Neural cell (in vitro differentiated cells): ENCODE measurements around the gene SLC38A3. TPM values are rescaled to one million over a fixed set of nuclear protein-coding genes. Genes with fewer than 3 reads are reported as not detected.
A peak's percentile ranks its signal among the peaks of the same experiment; 100 is the strongest.

Source experiments
- H2AFZ ChIP-seq: fragments of 200-600, 300-800 bp; sonication (generic), shearing (Covaris generic); 2 replicates; pipeline ENCODE4 v1.6.0; 2014; ENCODE audit warnings: low read depth, mild to moderate bottlenecking, antibody characterized with exemption, low read length, moderate library complexity
- H3F3A ChIP-seq: fragments of 200-600 bp; shearing (Covaris generic); 2 replicates; pipeline ENCODE4 v1.6.1; 2016; ENCODE audit warnings: mild to moderate bottlenecking, moderate library complexity, mixed read lengths, antibody characterized with exemption, low read length; ENCODE audit not compliant: insufficient read depth, poor library complexity, severe bottlenecking
- H3K27ac ChIP-seq: fragments of 200-600, 300-800 bp; sonication (generic), shearing (Covaris generic); 2 replicates; pipeline ENCODE4 v1.5.1; 2014; ENCODE audit warnings: mild to moderate bottlenecking, low read length, moderate library complexity
- H3K27me3 ChIP-seq: fragments of 300-800, 200-600 bp; sonication (generic), shearing (Covaris generic); 2 replicates; pipeline ENCODE4 v1.6.0; 2014; ENCODE audit warnings: mild to moderate bottlenecking, low read depth, low read length, moderate library complexity; ENCODE audit not compliant: insufficient read depth
- H3K36me3 ChIP-seq: fragments of 300-800, 200-600 bp; sonication (generic), shearing (Covaris generic); 2 replicates; pipeline ENCODE4 v1.5.1; 2014; ENCODE audit warnings: mild to moderate bottlenecking, antibody characterized with exemption, low read length, moderate library complexity; ENCODE audit not compliant: insufficient read depth
- H3K4me2 ChIP-seq: fragments of 300-800, 200-600 bp; sonication (generic), shearing (Covaris generic); 2 replicates; pipeline ENCODE4 v1.6.0; 2014; ENCODE audit warnings: mild to moderate bottlenecking, low read length
- H3K4me3 ChIP-seq: fragments of 300-800, 200-600 bp; sonication (generic), shearing (Covaris generic); 2 replicates; pipeline ENCODE4 v1.5.1; 2014; ENCODE audit warnings: mild to moderate bottlenecking, low read length, moderate library complexity
- H3K79me2 ChIP-seq: fragments of 200-600 bp; shearing (Covaris generic); replicated peaks from 2 replicates; pipeline ENCODE4 v1.6.0; 2014; ENCODE audit warnings: mild to moderate bottlenecking, low read length, moderate library complexity; ENCODE audit not compliant: insufficient read depth
- H3K9ac ChIP-seq: fragments of 300-800, 200-600 bp; sonication (generic), shearing (Covaris generic); 2 replicates; pipeline ENCODE4 v1.6.1; 2016; ENCODE audit warnings: mild to moderate bottlenecking, low read length, mixed read lengths
- H3K9me2 ChIP-seq: fragments of 200-600 bp; shearing (Covaris generic); 2 replicates; pipeline ENCODE4 v1.6.1; 2016; ENCODE audit warnings: mild to moderate bottlenecking, low read length, mixed read lengths; ENCODE audit not compliant: insufficient read depth
- H3K9me3 ChIP-seq: fragments of 200-600, 300-800 bp; sonication (generic), shearing (Covaris generic); 2 replicates; pipeline ENCODE4 v1.6.1; 2016; ENCODE audit warnings: mild to moderate bottlenecking, mixed run types, low read length, moderate library complexity, mixed read lengths
- H4K20me1 ChIP-seq: fragments of 200-600 bp; shearing (Covaris generic); 2 replicates; pipeline ENCODE4 v1.6.1; 2016; ENCODE audit warnings: mild to moderate bottlenecking, mixed run types; ENCODE audit not compliant: insufficient read depth
- CTCF ChIP-seq: fragments of 450-650 bp; IDR thresholded peaks from 2 replicates; pipeline ENCODE4 v1.5.1; 2014; ENCODE audit warnings: antibody characterized with exemption, mild to moderate bottlenecking, moderate library complexity; ENCODE audit not compliant: poor library complexity, severe bottlenecking
- EP300 ChIP-seq: fragments of 450-650 bp; conservative IDR thresholded peaks from 2 replicates; pipeline ENCODE4 v1.6.1; 2014; ENCODE audit warnings: antibody characterized with exemption, mild to moderate bottlenecking, moderate library complexity; ENCODE audit not compliant: poor library complexity, severe bottlenecking
- EZH2 ChIP-seq: fragments of 200-600, 300-800 bp; shearing (Covaris generic), sonication (generic); IDR thresholded peaks from 2 replicates; pipeline ENCODE4 v1.6.1; 2014; ENCODE audit warnings: antibody characterized with exemption, low read length, borderline replicate concordance, mild to moderate bottlenecking; ENCODE audit not compliant: insufficient read depth, poor library complexity, severe bottlenecking
- MXI1 ChIP-seq: fragments of 450-650 bp; conservative IDR thresholded peaks from 2 replicates; pipeline ENCODE4 v1.6.1; 2014; ENCODE audit warnings: antibody characterized with exemption, mild to moderate bottlenecking; ENCODE audit not compliant: poor library complexity, severe bottlenecking
- POLR2AphosphoS5 ChIP-seq: IDR thresholded peaks from 2 replicates; pipeline ENCODE4 v1.6.1; 2012
- RAD21 ChIP-seq: fragments of 450-650 bp; conservative IDR thresholded peaks from 2 replicates; pipeline ENCODE4 v1.6.1; 2014; ENCODE audit warnings: antibody characterized with exemption, mild to moderate bottlenecking, moderate library complexity
- REST ChIP-seq: IDR thresholded peaks from 2 replicates; pipeline ENCODE4 v1.6.1; 2012; ENCODE audit warnings: borderline replicate concordance
- SMC3 ChIP-seq: fragments of 450-650 bp; conservative IDR thresholded peaks from 2 replicates; pipeline ENCODE4 v1.6.1; 2014; ENCODE audit warnings: antibody characterized with exemption, mild to moderate bottlenecking, moderate library complexity; ENCODE audit not compliant: poor library complexity
- TAF1 ChIP-seq: IDR thresholded peaks from 2 replicates; pipeline ENCODE4 v1.6.1; 2012; ENCODE audit warnings: low read depth
- polyA plus RNA-seq: library from polyadenylated mRNA; depleted of rRNA; stranded (reverse); fragments of >200 nt; gene quantifications from 2 replicates; pipeline ENCODE4 v1.2.3, GENCODE V29; 2014

SLC38A3 gene
- polyA plus RNA-seq, 1 donor from 2014 or later: not detected

- no peak for TF ChIP-seq REST
- no peak for TF ChIP-seq MXI1
- no peak for TF ChIP-seq POLR2AphosphoS5
- TF ChIP-seq RAD21: no peak
- no peak for TF ChIP-seq SMC3
- no peak for TF ChIP-seq EP300
- no peak for TF ChIP-seq EZH2
- no peak for TF ChIP-seq TAF1
- no peak for TF ChIP-seq CTCF
- Histone ChIP-seq H3K9me3 (no peaks in the 10 kb centered on the region), H3K36me3 (no peaks in the 10 kb centered on the region), H4K20me1 (no peaks in the 10 kb centered on the region), H2AFZ (no peak overlapping the region), H3K4me2 (no peak overlapping the region), H3F3A (no peaks in the 10 kb centered on the region), H3K4me3 (no peak overlapping the region), H3K27me3 (no peaks in the 10 kb centered on the region), H3K9ac (no peak overlapping the region), H3K9me2 (no peaks in the 10 kb centered on the region), H3K27ac (no peak overlapping the region), H3K79me2 (peaks cover 6% of the 10 kb centered on the region)
These were observed 26.5 kb downstream of the SLC38A3 start for GRCh38 chr3:50231581-50231980.

- Histone ChIP-seq H3K9ac (peak overlapping the region; percentile 66), H3K36me3 (no peaks in the 10 kb centered on the region), H3K79me2 (peaks cover 13% of the 10 kb centered on the region), H3K4me2 (no peak overlapping the region), H3K9me3 (no peaks in the 10 kb centered on the region), H3K9me2 (no peaks in the 10 kb centered on the region), H3K4me3 (no peak overlapping the region), H3K27me3 (no peaks in the 10 kb centered on the region), H3K27ac (peak overlapping the region; percentile 89), H2AFZ (no peak overlapping the region), H4K20me1 (no peaks in the 10 kb centered on the region), H3F3A (no peaks in the 10 kb centered on the region)
- TF ChIP-seq RAD21: no peak
- no peak for TF ChIP-seq EZH2
- no peak for TF ChIP-seq POLR2AphosphoS5
- no peak for TF ChIP-seq TAF1
- no peak for TF ChIP-seq CTCF
- TF ChIP-seq REST: no peak
- TF ChIP-seq SMC3: no peak
- TF ChIP-seq MXI1: no peak
- TF ChIP-seq EP300: no peak
These were observed 27.2 kb downstream of the SLC38A3 start for GRCh38 chr3:50232303-50232702.
